SK-N-SH (cell line): ENCODE measurements around the gene PXDC1. TPM values are rescaled to one million over a fixed set of nuclear protein-coding genes. Genes with fewer than 3 reads are reported as not detected.

ENCODE experiments used
- CTCF ChIA-PET: fragments of 300-600, 350-600 bp; formaldehyde crosslinking; extraction: SDS; loops from one replicate; lab custom pipeline; 2021; lab: Yijun Ruan, JAX
- POLR2A ChIA-PET: fragments of 350-600 bp; sonication (Branson Sonifier 250); formaldehyde crosslinking; extraction: SDS; loops from one replicate; lab custom pipeline; 2020; ENCODE audit warnings: antibody characterized with exemption, inconsistent platforms; lab: Yijun Ruan, JAX
- DNase-seq: peaks from one replicate; pipeline ENCODE4 v3.0.0; 2012
- H2AFZ ChIP-seq: fragments of 200-600 bp; sonication (generic); 2 replicates; pipeline ENCODE4 v1.8.1; 2016; ENCODE audit warnings: antibody characterized with exemption, mild to moderate bottlenecking, low read depth
- H3F3A ChIP-seq: fragments of 200-600 bp; sonication (generic); replicated peaks from 2 replicates; pipeline ENCODE3; 2016; ENCODE audit warnings: antibody characterized with exemption, mild to moderate bottlenecking; ENCODE audit not compliant: insufficient read depth
- H3K27ac ChIP-seq, 2 experiments: fragments of 200-500 bp in 1 of 2; fragments of 200-600 bp in 1 of 2; sonication (Bioruptor generic) in 1 of 2; sonication (generic), shearing (Covaris generic) in 1 of 2; 2 replicates each; pipeline versions ENCODE4 v1.5.1 to v1.6.1; 2014 to 2016; ENCODE audit warnings: low read depth in 2 of 2, inconsistent platforms in 1 of 2, low read length in 1 of 2, mild to moderate bottlenecking in 1 of 2, mixed read lengths in 1 of 2
- H3K27me3 ChIP-seq: fragments of 200-600 bp; sonication (generic), shearing (Covaris generic); 2 replicates; pipeline ENCODE4 v1.6.1; 2016; ENCODE audit warnings: mixed run types; ENCODE audit not compliant: insufficient read depth
- H3K36me3 ChIP-seq, 2 experiments: fragments of 200-500 bp in 1 of 2; fragments of 200-600 bp in 1 of 2; sonication (Bioruptor generic) in 1 of 2; sonication (generic) in 1 of 2; replicated peaks in 1 of 2; 2 replicates each; pipeline versions ENCODE3 to v1.5.1; 2014 to 2016; ENCODE audit warnings: low read length in 1 of 2, mild to moderate bottlenecking in 1 of 2; ENCODE audit not compliant: insufficient read depth in 2 of 2, control insufficient read depth in 1 of 2
- H3K4me1 ChIP-seq, 2 experiments: fragments of 200-500 bp in 1 of 2; fragments of 200-600 bp in 1 of 2; sonication (Bioruptor generic) in 1 of 2; sonication (generic), shearing (Covaris generic) in 1 of 2; 2 replicates each; pipeline versions ENCODE4 v1.5.1 to v1.6.1; 2014 to 2016; ENCODE audit warnings: low read depth in 1 of 2, low read length in 1 of 2, mixed run types in 1 of 2; ENCODE audit not compliant: insufficient read depth in 2 of 2, control insufficient read depth in 1 of 2
- H3K4me2 ChIP-seq: fragments of 200-600 bp; sonication (generic), shearing (Covaris generic); 2 replicates; pipeline ENCODE4 v1.6.1; 2017; ENCODE audit warnings: mixed run types
- H3K4me3 ChIP-seq, 2 experiments: fragments of 200-500 bp in 1 of 2; fragments of 200-600 bp in 1 of 2; sonication (Bioruptor generic) in 1 of 2; sonication (generic), shearing (Covaris generic) in 1 of 2; 2 replicates each; pipeline versions ENCODE4 v1.5.1 to v1.8.1; 2014 to 2016; ENCODE audit warnings: low read depth in 2 of 2, inconsistent platforms in 1 of 2, low read length in 1 of 2, mild to moderate bottlenecking in 1 of 2, mixed read lengths in 1 of 2, moderate library complexity in 1 of 2
- H3K79me2 ChIP-seq: fragments of 200-600 bp; sonication (generic); 2 replicates; pipeline ENCODE4 v1.8.1; 2017; ENCODE audit warnings: mild to moderate bottlenecking; ENCODE audit not compliant: insufficient read depth
- H3K9ac ChIP-seq: fragments of 200-600 bp; sonication (generic); 2 replicates; pipeline ENCODE4 v1.6.1; 2017; ENCODE audit warnings: mixed run types
- H3K9me2 ChIP-seq: fragments of 200-600 bp; sonication (generic); 2 replicates; pipeline ENCODE4 v1.6.1; 2017; ENCODE audit warnings: mixed run types
- H3K9me3 ChIP-seq: fragments of 200-600 bp; sonication (generic); 2 replicates; pipeline ENCODE4 v1.6.1; 2017; ENCODE audit warnings: mixed run types, mild to moderate bottlenecking, moderate library complexity
- H4K20me1 ChIP-seq: fragments of 200-600 bp; sonication (generic); 2 replicates; pipeline ENCODE4 v1.6.1; 2017; ENCODE audit warnings: mild to moderate bottlenecking, mixed run types; ENCODE audit not compliant: insufficient read depth
- FOXM1 ChIP-seq: IDR thresholded peaks from 2 replicates; pipeline ENCODE4 v1.4.0; 2012; ENCODE audit warnings: low read depth, mild to moderate bottlenecking
- GABPA ChIP-seq: IDR thresholded peaks from 2 replicates; pipeline ENCODE4 v1.4.0; 2012; ENCODE audit warnings: low read depth, mild to moderate bottlenecking
- NRF1 ChIP-seq: IDR thresholded peaks from 2 replicates; pipeline ENCODE4 v1.6.1; 2012; ENCODE audit warnings: low read depth, mild to moderate bottlenecking, low read length
- RAD21 ChIP-seq: IDR thresholded peaks from 2 replicates; pipeline ENCODE4 v1.6.1; 2012; ENCODE audit warnings: mild to moderate bottlenecking, low read length
- REST ChIP-seq: IDR thresholded peaks from 2 replicates; pipeline ENCODE4 v1.6.1; 2012; ENCODE audit warnings: mild to moderate bottlenecking, low read depth, low read length, moderate library complexity
- RFX5 ChIP-seq: IDR thresholded peaks from 2 replicates; pipeline ENCODE4 v1.6.1; 2012; ENCODE audit warnings: mild to moderate bottlenecking, improper control_type of control experiment, low read length
- RXRA ChIP-seq: IDR thresholded peaks from 2 replicates; pipeline ENCODE4 v1.4.0; 2012; ENCODE audit warnings: low read depth, mild to moderate bottlenecking, borderline replicate concordance
- SIN3A ChIP-seq: IDR thresholded peaks from 2 replicates; pipeline ENCODE4 v1.6.1; 2012; ENCODE audit warnings: low read depth, mild to moderate bottlenecking, low read length, moderate library complexity, borderline replicate concordance
- TAF1 ChIP-seq: IDR thresholded peaks from 2 replicates; pipeline ENCODE4 v1.6.1; 2012; ENCODE audit warnings: low read depth, mild to moderate bottlenecking, low read length, moderate library complexity, borderline replicate concordance
- TCF12 ChIP-seq: IDR thresholded peaks from 2 replicates; pipeline ENCODE4 v1.4.0; 2012
- USF2 ChIP-seq: fragments of 150-350 bp; IDR thresholded peaks from 2 replicates; pipeline ENCODE4 v1.6.1; 2017; ENCODE audit warnings: antibody characterized with exemption, low read length, low read depth, borderline replicate concordance
- ZBTB33 ChIP-seq: IDR thresholded peaks from 2 replicates; pipeline ENCODE4 v1.4.0; 2012; ENCODE audit warnings: low read depth, borderline replicate concordance
- WGBS: methylation state at CpG from one replicate; pipeline ENCODE4 v1.1.6; 2017; ENCODE audit warnings: low lambda C conversion rate; 5-methylcytosine and 5-hydroxymethylcytosine counted together
- polyA plus RNA-seq, 3 experiments: library from polyadenylated mRNA; depleted of rRNA; stranded (reverse); fragments of >200 nt; gene quantifications; 2 replicates each; pipeline ENCODE4 v1.2.3, GENCODE V29; 2012

PXDC1 gene
- polyA plus RNA-seq, 1 of the 3 experiments (the other 2 are of a cell fraction) = 14.1 TPM

- 0 out of 2 replicates have a peak overlapping the region, but pooled peaks have one; percentile 12 for H2AFZ ChIP-seq
- peaks cover 24% of the 10 kb centered on the region for H3F3A ChIP-seq
- H3K79me2 ChIP-seq = no peaks in the 10 kb centered on the region
- ChIA-PET POLR2A (no interaction called here), CTCF (interaction anchor here (2.6 kb wide), 1 partner anchor 11 kb away, joined by 6 read pairs; no protein-coding TSS in a partner anchor)
- no peaks in the 10 kb centered on the region for H3K9me2 ChIP-seq
- H3K4me2 ChIP-seq = peak overlapping the region; percentile 69
- H3K4me3 ChIP-seq = no peak overlapping the region
- DNase-seq = no peak
- TF ChIP-seq USF2 (no peak), REST (no peak), TCF12 (no peak), TAF1 (no peak)
- WGBS = 84% methylated on average over 8 of the region's 8 CpGs
- H3K4me1 ChIP-seq = peaks cover 3 to 17% of the 10 kb centered on the region in 2 experiments; a peak in 3 of 4 replicates
- no peaks in the 10 kb centered on the region for H3K9me3 ChIP-seq
- H4K20me1 ChIP-seq = no peaks in the 10 kb centered on the region
- peak overlapping the region; percentile 55; the same call in 1 of the 2 replicates for H3K9ac ChIP-seq
- peak overlapping the region; percentile 25 to 84; a peak in 3 of 4 replicates for H3K27ac ChIP-seq
- no peaks in the 10 kb centered on the region for H3K36me3 ChIP-seq
- H3K27me3 ChIP-seq = no peaks in the 10 kb centered on the region
Observed at GRCh38 chr6:3798055-3798919, 46.8 kb upstream of the PXDC1 start.

GRCh38 chr6:3797231-3798054 is 45.9 kb upstream of the PXDC1 start:
- 44% methylated on average over 7 of the region's 7 CpGs for WGBS
- Histone ChIP-seq H2AFZ (peak overlapping the region; percentile 12; the same call in 1 of the 2 replicates), H3K4me3 (no peak overlapping the region), H4K20me1 (no peaks in the 10 kb centered on the region), H3K4me2 (peak overlapping the region; percentile 69), H3K9ac (peak overlapping the region; percentile 55), H3K9me3 (no peaks in the 10 kb centered on the region), H3K27ac (peak overlapping the region; percentile 67 to 84), H3K79me2 (no peaks in the 10 kb centered on the region), H3K36me3 (no peaks in the 10 kb centered on the region), H3K4me1 (peaks cover 3 to 13% of the 10 kb centered on the region in 2 experiments; a peak in 3 of 4 replicates), H3K9me2 (no peaks in the 10 kb centered on the region), H3F3A (peaks cover 15% of the 10 kb centered on the region), H3K27me3 (no peaks in the 10 kb centered on the region)
- ChIA-PET POLR2A (no interaction called here), CTCF (interaction anchor here (0.8 to 2.6 kb wide), 2 partner anchors 11 to 22 kb away, joined by 3 to 6 read pairs; no protein-coding TSS in a partner anchor)
- no peak for DNase-seq
- TF ChIP-seq RAD21 = no peak
- no peak for TF ChIP-seq ZBTB33
- no peak for TF ChIP-seq REST
- TF ChIP-seq FOXM1 = no peak
- TF ChIP-seq RXRA = no peak
- TF ChIP-seq GABPA = no peak
- TF ChIP-seq NRF1 = no peak
- TF ChIP-seq SIN3A = no peak
- TF ChIP-seq RFX5 = no peak
